ENCODE results near the gene ACLY.

The ACLY gene

GRCh38 chr17:41823580-41823979 is 95.2 kb downstream of the ACLY start:
- no peak for DNase-seq

- DNase-seq = no peak
These were observed 95.6 kb downstream of the ACLY start for GRCh38 chr17:41823141-41823524.

GRCh38 chr17:41822216-41823140 is 96.3 kb downstream of the ACLY start:
- DNase-seq = no peak

- DNase-seq = no peak
These were observed 97.0 kb downstream of the ACLY start for GRCh38 chr17:41821776-41822175.

GRCh38 chr17:41818024-41818423 is 100.7 kb downstream of the ACLY start:
- no peak for DNase-seq

Data from eye (tissue), 1 donor.